ENCODE data around the gene CASK.
A peak's percentile ranks its signal among the peaks of the same experiment; 100 is the strongest.

Gene CASK

DNA sequence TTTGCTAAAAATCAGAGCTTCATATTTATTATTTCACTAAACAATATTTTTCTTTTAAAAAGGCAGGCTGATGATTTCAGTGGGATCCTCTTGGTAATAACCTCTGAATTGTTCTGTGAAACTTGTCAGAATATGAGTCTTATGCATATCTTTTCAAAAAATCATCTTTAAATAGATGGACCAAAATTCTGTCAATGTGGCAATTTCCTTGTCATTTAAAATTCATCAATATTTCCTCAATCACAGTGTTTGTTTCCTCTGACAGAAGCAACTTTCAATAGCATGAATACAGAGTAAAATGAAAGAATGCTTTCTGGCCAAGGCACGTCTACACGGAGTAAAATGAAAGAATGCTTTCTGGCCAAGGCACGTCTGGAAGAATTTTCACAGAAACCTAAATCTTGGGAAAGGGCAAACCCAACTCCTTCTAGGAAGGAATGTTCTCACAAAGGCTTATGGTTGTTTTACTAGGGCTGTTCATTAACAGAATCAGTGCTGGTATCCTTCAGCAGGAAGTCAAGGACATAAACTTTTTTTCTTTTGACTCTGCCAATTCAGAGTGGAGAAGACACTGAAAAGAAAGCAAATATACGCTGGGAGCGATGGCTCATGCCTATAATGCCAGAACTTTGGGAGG, 333.6 kb downstream of the CASK start:
- no peaks in the 10 kb centered on the region for H3K9me3 Mint-ChIP-seq
- no peaks in the 10 kb centered on the region for H3K27me3 Mint-ChIP-seq
- no peak overlapping the region for H3K4me3 Mint-ChIP-seq
- H3K4me1 Mint-ChIP-seq = no peaks in the 10 kb centered on the region
- no peak overlapping the region for H3K27ac Mint-ChIP-seq
- peaks cover 4% of the 10 kb centered on the region for H3K36me3 Mint-ChIP-seq

- no peaks in the 10 kb centered on the region for H3K27me3 Mint-ChIP-seq
- H3K9me3 Mint-ChIP-seq = no peaks in the 10 kb centered on the region
- H3K4me1 Mint-ChIP-seq = no peaks in the 10 kb centered on the region
- peaks cover 5% of the 10 kb centered on the region for H3K36me3 Mint-ChIP-seq
- H3K27ac Mint-ChIP-seq = no peak overlapping the region
- no peak overlapping the region for H3K4me3 Mint-ChIP-seq
These were observed 335.1 kb downstream of the CASK start for GRCh38 chrX:41588271-41588670.

DNA sequence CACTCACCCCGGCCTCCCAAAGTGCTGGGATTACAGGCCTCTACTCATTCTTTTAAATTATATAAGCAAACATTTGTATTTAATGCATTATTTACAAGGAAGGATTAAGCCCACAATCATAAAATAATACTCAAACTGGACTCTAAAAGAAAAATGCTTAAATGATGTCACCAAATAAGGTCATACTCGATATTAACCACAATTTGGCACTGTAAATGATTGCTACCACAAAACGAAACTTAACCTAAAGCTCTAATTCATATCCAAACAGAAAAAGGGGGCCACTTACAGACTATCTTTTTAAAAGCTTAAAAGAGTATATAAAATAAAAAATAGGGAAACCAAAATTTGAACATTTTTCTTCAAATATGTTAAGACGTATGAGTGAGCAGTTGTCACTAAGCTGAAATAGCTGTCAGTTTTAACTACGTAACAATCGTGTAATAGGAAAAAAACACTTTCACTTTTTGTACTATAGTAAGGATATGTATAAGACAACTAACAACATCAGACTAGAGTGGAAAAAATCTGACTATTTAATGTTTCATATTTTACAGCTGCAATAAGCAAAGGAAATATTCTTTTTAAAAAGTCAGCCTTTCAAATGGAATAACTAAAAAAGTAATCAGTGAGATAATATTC, 342.8 kb downstream of the CASK start:
- H3K9me3 Mint-ChIP-seq = no peaks in the 10 kb centered on the region
- H3K36me3 Mint-ChIP-seq = peaks cover 21% of the 10 kb centered on the region
- H3K4me1 Mint-ChIP-seq = peaks cover 3% of the 10 kb centered on the region
- no peak overlapping the region for H3K27ac Mint-ChIP-seq
- no peak overlapping the region for H3K4me3 Mint-ChIP-seq
- H3K27me3 Mint-ChIP-seq = no peaks in the 10 kb centered on the region

GRCh38 chrX:41563876-41564275, 359.5 kb downstream of the CASK start:
- Mint-ChIP-seq H3K9me3 (no peaks in the 10 kb centered on the region), H3K36me3 (peaks cover 11% of the 10 kb centered on the region), H3K4me3 (no peak overlapping the region), H3K27ac (no peak overlapping the region), H3K4me1 (peaks cover 17% of the 10 kb centered on the region), H3K27me3 (no peaks in the 10 kb centered on the region)

DNA sequence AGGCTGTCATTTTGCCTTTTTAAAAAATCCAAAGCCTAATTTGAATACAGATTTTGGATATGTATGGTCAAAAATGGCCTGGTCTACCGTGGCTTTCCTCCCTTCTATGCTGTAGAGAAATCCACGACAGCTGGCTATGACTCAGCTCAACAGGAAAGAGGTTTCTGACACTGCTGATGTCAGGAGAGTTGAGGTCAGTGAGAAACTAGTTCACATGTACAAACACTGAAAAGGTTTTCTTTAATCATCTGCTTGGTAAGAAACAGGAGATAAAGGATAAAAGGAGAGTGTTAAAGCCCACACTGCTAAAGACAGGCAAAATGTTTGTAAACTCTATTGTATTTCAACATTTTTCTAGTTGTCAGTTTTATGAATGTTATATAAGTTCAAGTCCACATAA, 362.3 kb downstream of the CASK start:
- no peaks in the 10 kb centered on the region for H3K9me3 Mint-ChIP-seq
- no peaks in the 10 kb centered on the region for H3K27me3 Mint-ChIP-seq
- H3K36me3 Mint-ChIP-seq = peaks cover 8% of the 10 kb centered on the region
- peak overlapping the region; percentile 17 for H3K27ac Mint-ChIP-seq
- H3K4me3 Mint-ChIP-seq = no peak overlapping the region
- H3K4me1 Mint-ChIP-seq = peaks cover 34% of the 10 kb centered on the region

DNA sequence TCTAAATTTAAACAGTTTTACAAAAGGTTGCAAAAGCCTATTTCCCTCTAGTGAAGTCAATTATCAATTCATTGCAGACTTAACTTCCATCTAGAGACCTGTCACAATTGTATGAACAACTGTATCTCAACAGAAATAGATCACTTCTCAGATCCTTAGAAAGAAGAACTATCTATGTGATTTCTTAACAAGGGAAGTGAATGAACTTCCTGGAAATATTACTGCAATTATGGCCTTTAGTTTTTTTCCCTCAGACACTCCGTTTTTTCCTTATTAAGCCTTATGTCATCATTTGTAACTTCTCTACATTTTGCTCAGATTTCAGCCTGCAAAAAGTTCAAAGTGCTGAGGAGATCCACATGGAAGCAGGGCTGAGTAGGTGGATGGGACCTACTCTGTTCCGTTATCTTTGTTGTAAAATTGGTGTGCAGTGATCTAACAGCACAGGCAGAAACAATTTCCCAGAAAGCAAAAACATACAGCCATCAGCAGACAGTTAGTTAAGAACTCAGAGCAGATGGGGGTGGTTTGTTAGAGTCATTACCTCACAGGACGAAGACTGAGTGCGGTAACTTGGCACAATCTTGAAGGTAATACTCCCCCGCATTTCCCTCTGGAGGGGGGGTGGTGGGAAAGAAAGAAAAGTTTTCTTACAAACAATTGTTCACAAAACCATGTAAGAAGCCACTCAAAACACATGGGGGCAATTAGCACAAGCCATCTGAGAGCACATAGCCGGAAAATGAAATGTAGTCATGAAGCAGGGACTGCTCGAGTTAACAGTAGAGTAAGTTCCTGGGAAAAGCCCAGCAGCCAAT, 363.9 kb downstream of the CASK start:
- no peaks in the 10 kb centered on the region for H3K9me3 Mint-ChIP-seq
- H3K27ac Mint-ChIP-seq = peak overlapping the region; percentile 41
- no peaks in the 10 kb centered on the region for H3K36me3 Mint-ChIP-seq
- H3K4me3 Mint-ChIP-seq = peak overlapping the region; percentile 4
- peaks cover 34% of the 10 kb centered on the region for H3K4me1 Mint-ChIP-seq
- H3K27me3 Mint-ChIP-seq = no peaks in the 10 kb centered on the region

- no peaks in the 10 kb centered on the region for H3K27me3 Mint-ChIP-seq
- H3K36me3 Mint-ChIP-seq = no peaks in the 10 kb centered on the region
- H3K4me1 Mint-ChIP-seq = peaks cover 34% of the 10 kb centered on the region
- H3K9me3 Mint-ChIP-seq = no peaks in the 10 kb centered on the region
- H3K27ac Mint-ChIP-seq = no peak overlapping the region
- H3K4me3 Mint-ChIP-seq = no peak overlapping the region
These were observed 364.8 kb downstream of the CASK start for GRCh38 chrX:41558531-41558930.

GRCh38 chrX:41556958-41557357, 366.4 kb downstream of the CASK start:
- Mint-ChIP-seq H3K36me3 (peaks cover 1% of the 10 kb centered on the region), H3K4me1 (peaks cover 30% of the 10 kb centered on the region), H3K9me3 (no peaks in the 10 kb centered on the region), H3K4me3 (no peak overlapping the region), H3K27ac (no peak overlapping the region), H3K27me3 (no peaks in the 10 kb centered on the region)

- Mint-ChIP-seq H3K4me3 (no peak overlapping the region), H3K27me3 (no peaks in the 10 kb centered on the region), H3K4me1 (peaks cover 15% of the 10 kb centered on the region), H3K27ac (no peak overlapping the region), H3K9me3 (no peaks in the 10 kb centered on the region), H3K36me3 (peaks cover 1% of the 10 kb centered on the region)
These were observed 369.7 kb downstream of the CASK start for GRCh38 chrX:41553688-41554087.

DNA sequence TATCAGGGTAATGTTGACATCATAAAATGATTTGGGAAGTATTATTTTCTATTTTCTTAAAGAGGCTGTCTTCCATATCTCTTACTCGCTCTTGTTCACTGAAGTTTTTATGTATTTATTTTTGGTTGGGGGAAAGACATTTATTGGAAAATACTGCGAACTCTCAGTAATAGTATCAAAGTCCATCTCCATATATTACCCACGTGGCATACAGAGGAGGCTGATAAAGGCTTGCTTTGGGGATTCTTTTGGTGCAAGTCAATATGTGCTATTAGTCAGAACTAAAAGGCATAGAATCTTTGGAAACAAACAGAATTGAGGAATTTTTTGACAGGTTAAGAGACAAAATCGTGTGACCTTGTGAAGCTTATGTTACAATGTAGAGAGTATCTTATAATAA, 374.9 kb downstream of the CASK start:
- Mint-ChIP-seq H3K36me3 (peaks cover 1% of the 10 kb centered on the region), H3K4me3 (no peak overlapping the region), H3K27me3 (no peaks in the 10 kb centered on the region), H3K9me3 (no peaks in the 10 kb centered on the region), H3K27ac (no peak overlapping the region), H3K4me1 (no peaks in the 10 kb centered on the region)

DNA sequence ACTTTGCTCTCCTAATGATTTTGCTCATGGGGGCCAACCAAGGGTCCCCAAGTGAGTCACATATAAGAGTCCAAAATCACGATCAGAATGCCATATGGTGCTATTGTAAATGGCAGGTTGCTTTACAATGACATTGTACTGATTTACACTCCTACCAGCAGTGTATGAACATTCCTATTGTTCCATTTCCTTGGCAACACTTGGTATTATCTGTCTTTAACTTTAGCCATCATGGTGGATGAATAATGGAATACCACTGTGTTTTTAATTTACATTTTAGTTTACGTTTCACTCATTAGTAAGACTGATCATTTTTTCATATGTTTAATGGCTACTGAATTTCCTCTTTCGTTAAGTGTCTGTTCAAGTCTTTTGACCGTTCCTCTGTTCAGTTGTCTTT, 379.7 kb downstream of the CASK start:
- Mint-ChIP-seq H3K4me1 (no peaks in the 10 kb centered on the region), H3K4me3 (no peak overlapping the region), H3K9me3 (no peaks in the 10 kb centered on the region), H3K27ac (no peak overlapping the region), H3K36me3 (peaks cover 11% of the 10 kb centered on the region), H3K27me3 (no peaks in the 10 kb centered on the region)

- no peaks in the 10 kb centered on the region for H3K27me3 Mint-ChIP-seq
- H3K4me3 Mint-ChIP-seq = no peak overlapping the region
- H3K36me3 Mint-ChIP-seq = peaks cover 11% of the 10 kb centered on the region
- no peaks in the 10 kb centered on the region for H3K9me3 Mint-ChIP-seq
- H3K27ac Mint-ChIP-seq = no peak overlapping the region
- no peaks in the 10 kb centered on the region for H3K4me1 Mint-ChIP-seq
These were observed 380.3 kb downstream of the CASK start for GRCh38 chrX:41543025-41543424.

DNA sequence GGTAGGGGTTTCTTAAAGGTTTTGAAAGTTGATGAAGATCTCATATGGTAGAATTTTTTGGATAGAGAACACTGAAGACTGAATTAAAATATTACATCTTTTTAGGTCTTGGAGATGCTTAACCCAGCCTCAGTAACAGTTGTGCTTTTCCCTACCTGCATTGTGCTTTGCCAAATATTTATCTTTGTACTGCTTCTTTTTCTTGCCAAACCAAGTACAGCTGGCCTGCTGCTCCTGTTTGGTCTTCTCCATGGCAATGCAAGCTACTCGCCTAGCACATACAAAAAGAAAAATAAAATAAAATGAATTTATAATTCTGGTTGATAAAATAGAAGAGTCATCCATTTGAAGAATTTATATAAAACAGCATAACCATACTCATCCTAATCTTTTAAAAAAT, 380.8 kb downstream of the CASK start:
- Mint-ChIP-seq H3K27ac (no peak overlapping the region), H3K27me3 (no peaks in the 10 kb centered on the region), H3K9me3 (no peaks in the 10 kb centered on the region), H3K4me1 (no peaks in the 10 kb centered on the region), H3K36me3 (peaks cover 11% of the 10 kb centered on the region), H3K4me3 (no peak overlapping the region)

DNA sequence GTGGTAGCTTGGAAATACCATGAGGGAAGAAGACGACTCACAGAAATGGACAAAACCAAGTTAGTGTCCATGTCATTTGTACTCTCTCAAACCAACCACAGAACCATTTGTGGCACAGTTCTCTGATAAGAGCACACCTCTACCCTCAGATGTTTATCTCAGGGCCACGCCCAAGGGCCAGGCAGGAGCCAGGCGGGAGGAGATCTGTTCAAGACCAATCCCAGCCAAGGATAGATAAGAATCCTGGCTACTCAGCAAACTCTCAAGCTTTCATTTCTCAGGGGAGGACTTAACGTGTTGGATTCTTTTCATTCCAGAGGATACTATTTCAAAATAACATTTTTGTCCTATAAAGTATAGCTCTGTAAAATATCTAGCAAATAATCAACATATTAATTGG, 381.2 kb downstream of the CASK start:
- Mint-ChIP-seq H3K4me1 (no peaks in the 10 kb centered on the region), H3K9me3 (no peaks in the 10 kb centered on the region), H3K27me3 (no peaks in the 10 kb centered on the region), H3K36me3 (peaks cover 11% of the 10 kb centered on the region), H3K27ac (no peak overlapping the region), H3K4me3 (no peak overlapping the region)

DNA sequence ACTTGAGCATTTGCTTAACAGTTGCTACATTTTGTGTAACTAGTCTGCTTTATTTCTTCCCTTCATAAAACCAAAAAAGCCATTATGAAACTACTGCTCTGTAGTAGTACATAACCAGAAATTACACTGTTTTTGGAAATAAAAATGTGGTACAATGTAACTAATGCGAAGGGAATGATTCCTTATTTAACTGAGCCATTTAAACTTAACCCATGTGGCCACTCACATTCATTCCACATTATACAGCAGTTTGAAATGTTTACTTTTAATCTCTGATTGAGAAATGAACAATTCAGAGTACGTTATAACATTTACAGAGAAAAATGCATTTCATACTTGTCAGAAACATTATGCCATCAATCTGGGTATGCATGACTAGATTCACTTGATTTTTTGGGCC, 382.0 kb downstream of the CASK start:
- Mint-ChIP-seq H3K4me3 (no peak overlapping the region), H3K4me1 (no peaks in the 10 kb centered on the region), H3K9me3 (no peaks in the 10 kb centered on the region), H3K27ac (no peak overlapping the region), H3K36me3 (peaks cover 11% of the 10 kb centered on the region), H3K27me3 (no peaks in the 10 kb centered on the region)

GRCh38 chrX:41538707-41539106, 384.6 kb downstream of the CASK start:
- H3K27me3 Mint-ChIP-seq = no peaks in the 10 kb centered on the region
- no peaks in the 10 kb centered on the region for H3K9me3 Mint-ChIP-seq
- no peak overlapping the region for H3K27ac Mint-ChIP-seq

More at GRCh38 chrX:41538707-41539106, 384.6 kb downstream of the CASK start:
- no peaks in the 10 kb centered on the region for H3K4me1 Mint-ChIP-seq
- peaks cover 12% of the 10 kb centered on the region for H3K36me3 Mint-ChIP-seq
- no peak overlapping the region for H3K4me3 Mint-ChIP-seq

All from activated naive CD4-positive, alpha-beta T cell treated with anti-CD3 and anti-CD28 coated beads, Interleukin-2, amount 50 U/mL, for 24 hours (primary cell).